ENCODE data around the gene ETHE1. TPM values are rescaled to one million over a fixed set of nuclear protein-coding genes. Genes with fewer than 3 reads are reported as not detected.

ETHE1 gene
- total RNA-seq, 2 experiments from 2014 or later, result 1.7 to 6.4 TPM

DNA sequence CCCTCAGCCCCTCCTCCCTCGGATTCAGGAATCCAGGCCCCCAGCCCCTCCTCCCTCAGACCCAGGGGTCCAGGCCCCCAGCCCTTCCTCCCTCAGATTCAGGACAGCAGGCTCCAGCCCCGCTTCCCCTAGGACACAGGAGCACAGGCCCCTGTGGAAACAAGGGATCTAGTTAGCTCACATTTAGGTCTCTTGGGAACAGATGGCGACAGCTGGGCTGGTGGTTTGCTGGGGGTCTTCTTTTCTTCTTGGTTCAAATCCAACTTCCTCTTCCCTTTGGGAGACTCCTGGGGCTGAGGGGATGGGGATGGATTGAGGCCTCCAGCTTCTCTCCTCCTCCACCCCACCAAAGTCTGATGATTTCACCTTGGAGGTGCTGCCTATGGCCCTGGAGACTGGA is 25.6 kb upstream of the ETHE1 start:
- intact Hi-C loops (cut with micrococcal nuclease; ENCODE audit: unreplicated experiment), result no loop called here
- H3K36me3 ChIP-seq (ENCODE audit: insufficient read depth, low read length), result peaks cover 64% of the 10 kb centered on the region
- H3K4me2 ChIP-seq (ENCODE audit: low read length), result no peak overlapping the region
- no TSS peak for BruUV-seq (replicated peaks)
- TF ChIP-seq EZH2phosphoT487 (IDR thresholded peaks at IDR 0.05; ENCODE audit: borderline replicate concordance, low read depth, low read length), result no peak
- TF ChIP-seq, protein P1, sequence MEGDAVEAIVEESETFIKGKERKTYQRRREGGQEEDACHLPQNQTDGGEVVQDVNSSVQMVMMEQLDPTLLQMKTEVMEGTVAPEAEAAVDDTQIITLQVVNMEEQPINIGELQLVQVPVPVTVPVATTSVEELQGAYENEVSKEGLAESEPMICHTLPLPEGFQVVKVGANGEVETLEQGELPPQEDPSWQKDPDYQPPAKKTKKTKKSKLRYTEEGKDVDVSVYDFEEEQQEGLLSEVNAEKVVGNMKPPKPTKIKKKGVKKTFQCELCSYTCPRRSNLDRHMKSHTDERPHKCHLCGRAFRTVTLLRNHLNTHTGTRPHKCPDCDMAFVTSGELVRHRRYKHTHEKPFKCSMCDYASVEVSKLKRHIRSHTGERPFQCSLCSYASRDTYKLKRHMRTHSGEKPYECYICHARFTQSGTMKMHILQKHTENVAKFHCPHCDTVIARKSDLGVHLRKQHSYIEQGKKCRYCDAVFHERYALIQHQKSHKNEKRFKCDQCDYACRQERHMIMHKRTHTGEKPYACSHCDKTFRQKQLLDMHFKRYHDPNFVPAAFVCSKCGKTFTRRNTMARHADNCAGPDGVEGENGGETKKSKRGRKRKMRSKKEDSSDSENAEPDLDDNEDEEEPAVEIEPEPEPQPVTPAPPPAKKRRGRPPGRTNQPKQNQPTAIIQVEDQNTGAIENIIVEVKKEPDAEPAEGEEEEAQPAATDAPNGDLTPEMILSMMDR (conservative IDR thresholded peaks at IDR 0.05; ENCODE audit: low read length), result no peak
- DNase-seq (ENCODE audit: low spot score), result no peak
- no peak overlapping the region for H3K27ac ChIP-seq (ENCODE audit: low read depth, low read length, poor library complexity, severe bottlenecking)
- H3K9me2 ChIP-seq (ENCODE audit: insufficient read depth, low read length), result no peaks in the 10 kb centered on the region
- no peaks in the 10 kb centered on the region for H3K4me1 ChIP-seq (ENCODE audit: insufficient read depth, low read length, poor library complexity, severe bottlenecking)
- ChIA-PET POLR2A (interaction anchor here (0.6 kb wide), 1 partner anchor 627 kb away, joined by 5 read pairs; no protein-coding TSS in a partner anchor), CTCF (ENCODE audit: unreplicated experiment) (no interaction called here)
- H3K4me3 ChIP-seq (ENCODE audit: low read depth, low read length, poor library complexity, severe bottlenecking), result no peak overlapping the region
- H3K79me2 ChIP-seq (ENCODE audit: insufficient read depth, low read depth, low read length), result no peaks in the 10 kb centered on the region
- no peak overlapping the region for H2AFZ ChIP-seq (ENCODE audit: low read length)
- H4K20me1 ChIP-seq (ENCODE audit: insufficient read depth, low read length), result no peaks in the 10 kb centered on the region
- H3K9me3 ChIP-seq (ENCODE audit: low read length), result no peaks in the 10 kb centered on the region

DNA sequence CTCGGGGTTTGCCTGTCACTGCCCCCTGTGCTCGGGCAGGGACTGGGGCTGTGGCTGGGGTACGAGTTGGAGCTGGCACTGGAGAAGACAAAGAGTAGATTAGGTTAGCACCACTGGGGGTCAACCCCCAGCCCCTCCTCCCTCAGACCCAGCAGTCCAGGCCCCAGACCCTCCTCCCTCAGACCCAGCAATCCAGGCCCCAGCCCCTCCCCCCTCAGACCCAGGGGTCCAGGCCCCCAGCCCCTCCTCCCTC is 25.1 kb upstream of the ETHE1 start:
- peaks cover 61% of the 10 kb centered on the region for H3K36me3 ChIP-seq (ENCODE audit: insufficient read depth, low read length)

DNA sequence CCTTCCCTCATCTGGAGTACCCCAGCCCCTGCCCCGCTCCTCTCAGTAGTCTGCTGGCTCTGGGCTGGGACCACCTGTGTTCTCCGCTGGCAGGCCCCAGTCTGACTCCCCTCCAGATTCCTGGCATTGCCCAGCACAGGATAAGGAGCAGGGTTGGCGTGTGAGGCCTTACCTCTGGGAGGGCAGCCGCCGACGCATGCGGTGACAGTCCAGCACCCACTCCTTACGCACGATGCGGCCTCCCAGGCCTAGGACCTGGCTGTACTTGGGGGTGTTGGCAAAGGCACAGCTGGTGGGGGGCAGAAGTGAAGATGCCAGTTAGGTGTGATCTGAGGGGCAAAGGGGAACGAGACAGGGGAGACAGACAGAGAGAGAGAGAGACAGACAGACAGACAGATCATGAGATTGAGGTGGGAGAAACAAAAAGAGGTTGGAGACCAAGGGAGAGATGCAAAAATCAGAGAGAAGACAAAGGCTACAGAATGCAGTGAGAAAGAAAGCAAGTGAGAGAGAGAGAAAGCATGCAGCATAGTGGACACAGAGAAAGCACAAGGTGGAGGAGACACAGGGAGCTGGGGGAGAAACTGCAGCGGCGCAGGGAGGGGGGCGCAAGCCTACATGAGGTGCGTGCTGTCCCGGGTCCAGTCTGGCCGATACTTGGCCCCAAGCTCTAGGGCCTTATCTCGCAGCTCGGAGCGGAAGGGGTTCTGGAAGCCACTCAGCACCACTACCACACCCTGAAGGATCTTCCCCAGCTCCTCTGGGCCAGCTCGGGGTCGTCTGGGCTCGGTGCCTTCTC is 24.6 kb upstream of the ETHE1 start:
- H3K9me2 ChIP-seq (ENCODE audit: insufficient read depth, low read length), result no peaks in the 10 kb centered on the region
- no peaks in the 10 kb centered on the region for H3K4me1 ChIP-seq (ENCODE audit: insufficient read depth, low read length, poor library complexity, severe bottlenecking)
- ChIA-PET CTCF (ENCODE audit: unreplicated experiment) (no interaction called here), POLR2A (no interaction called here)
- DNase-seq (ENCODE audit: low spot score), result no peak
- no peak overlapping the region for H3K4me2 ChIP-seq (ENCODE audit: low read length)
- H3K9me3 ChIP-seq (ENCODE audit: low read length), result no peaks in the 10 kb centered on the region
- TF ChIP-seq EZH2phosphoT487 (IDR thresholded peaks at IDR 0.05; ENCODE audit: borderline replicate concordance, low read depth, low read length), result no peak
- TF ChIP-seq, protein P1 (conservative IDR thresholded peaks at IDR 0.05; ENCODE audit: low read length), result no peak
- H3K4me3 ChIP-seq (ENCODE audit: low read depth, low read length, poor library complexity, severe bottlenecking), result no peak overlapping the region
- no peaks in the 10 kb centered on the region for H4K20me1 ChIP-seq (ENCODE audit: insufficient read depth, low read length)
- H2AFZ ChIP-seq (ENCODE audit: low read length), result no peak overlapping the region
- H3K27ac ChIP-seq (ENCODE audit: low read depth, low read length, poor library complexity, severe bottlenecking), result no peak overlapping the region
- no peaks in the 10 kb centered on the region for H3K79me2 ChIP-seq (ENCODE audit: insufficient read depth, low read depth, low read length)
- BruUV-seq (replicated peaks), result no TSS peak
- peaks cover 61% of the 10 kb centered on the region for H3K36me3 ChIP-seq (ENCODE audit: insufficient read depth, low read length)
- intact Hi-C loops (cut with micrococcal nuclease; ENCODE audit: unreplicated experiment), result no loop called here

More for the DNA sequence above, 25.1 kb upstream of the ETHE1 start:
- H3K4me3 ChIP-seq (ENCODE audit: low read depth, low read length, poor library complexity, severe bottlenecking), result no peak overlapping the region
- BruUV-seq (replicated peaks), result no TSS peak
- H2AFZ ChIP-seq (ENCODE audit: low read length), result no peak overlapping the region
- DNase-seq (ENCODE audit: low spot score), result no peak
- H3K4me1 ChIP-seq (ENCODE audit: insufficient read depth, low read length, poor library complexity, severe bottlenecking), result no peaks in the 10 kb centered on the region
- H3K9me2 ChIP-seq (ENCODE audit: insufficient read depth, low read length), result no peaks in the 10 kb centered on the region
- POLR2A ChIA-PET, result interaction anchor here (0.6 kb wide), 1 partner anchor 628 kb away, joined by 5 read pairs; no protein-coding TSS in a partner anchor
- H3K79me2 ChIP-seq (ENCODE audit: insufficient read depth, low read depth, low read length), result no peaks in the 10 kb centered on the region
- H3K27ac ChIP-seq (ENCODE audit: low read depth, low read length, poor library complexity, severe bottlenecking), result no peak overlapping the region
- intact Hi-C loops (cut with micrococcal nuclease; ENCODE audit: unreplicated experiment), result no loop called here
- TF ChIP-seq, protein P1 (conservative IDR thresholded peaks at IDR 0.05; ENCODE audit: low read length), result no peak
- no peak for TF ChIP-seq EZH2phosphoT487 (IDR thresholded peaks at IDR 0.05; ENCODE audit: borderline replicate concordance, low read depth, low read length)
- CTCF ChIA-PET (ENCODE audit: unreplicated experiment), result no interaction called here
- H3K4me2 ChIP-seq (ENCODE audit: low read length), result no peak overlapping the region
- no peaks in the 10 kb centered on the region for H4K20me1 ChIP-seq (ENCODE audit: insufficient read depth, low read length)
- H3K9me3 ChIP-seq (ENCODE audit: low read length), result no peaks in the 10 kb centered on the region

Data from OCI-LY7 (cell line).